Non-pigmented ciliary epithelial cell (primary cell): ENCODE results near the gene SORCS2.
A peak's percentile ranks its signal among the peaks of the same experiment; 100 is the strongest.

Source experiments
- DNase-seq: peaks from one replicate; pipeline ENCODE4 v3.0.0-alpha.2; 2010; ENCODE audit warnings: low read depth

SORCS2 gene

DNA sequence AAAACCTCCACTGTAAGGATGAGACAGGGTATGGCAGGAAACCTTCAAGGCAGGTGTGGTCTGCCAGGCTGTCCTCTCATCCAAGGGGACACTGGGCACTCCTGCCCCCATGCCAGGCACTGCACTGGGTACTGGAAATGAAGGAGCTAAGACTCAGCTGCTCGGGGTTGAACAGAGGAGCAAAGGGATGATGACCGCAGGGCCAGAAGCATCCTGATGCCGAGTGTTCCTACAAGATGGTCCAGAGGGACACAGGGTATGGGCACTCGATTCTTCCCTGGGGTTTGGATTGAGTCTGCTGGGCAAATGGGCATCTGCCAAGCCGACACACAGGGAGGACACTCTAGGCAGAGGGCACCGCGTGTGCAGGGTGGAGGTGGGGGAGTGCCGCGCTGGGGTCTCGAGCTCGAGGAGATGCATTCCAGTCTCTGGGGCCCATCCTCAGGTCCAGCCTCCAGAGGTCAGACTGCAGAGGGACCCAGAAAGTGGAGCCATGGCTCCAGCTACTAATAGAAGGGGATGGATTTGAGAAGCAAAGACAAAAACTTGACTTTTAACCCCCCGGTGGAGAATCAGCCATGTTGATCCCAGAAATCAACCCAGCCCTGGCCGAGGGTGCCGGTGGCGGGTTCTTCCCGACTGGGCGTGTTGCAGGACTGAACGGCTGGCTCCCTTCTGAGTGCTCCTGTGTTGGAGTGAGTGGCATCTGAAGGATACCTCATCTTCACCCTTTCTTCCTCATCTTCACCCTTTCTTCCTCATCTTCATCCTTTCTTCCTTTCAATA, 500.3 kb downstream of the SORCS2 start:
- DNase-seq = no peak

DNA sequence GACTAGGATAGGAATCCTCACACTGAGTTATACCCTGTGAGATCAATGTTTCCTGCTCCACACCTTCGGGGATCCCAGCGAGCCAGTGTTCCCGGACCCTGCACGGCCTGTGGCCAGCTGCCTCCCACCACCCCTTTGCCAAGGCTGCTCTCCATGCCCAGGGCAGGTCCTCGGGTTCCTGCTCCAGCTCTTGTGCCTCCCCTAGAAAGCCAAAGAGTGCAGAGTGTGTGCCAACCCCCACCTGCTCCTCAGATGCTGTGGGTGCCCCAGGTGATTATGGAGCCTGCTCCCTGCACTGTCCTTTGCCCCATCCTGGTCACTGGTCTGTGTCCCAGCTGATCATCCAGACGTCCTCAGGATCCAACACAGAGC, 500.9 kb downstream of the SORCS2 start:
- DNase-seq = no peak

DNA sequence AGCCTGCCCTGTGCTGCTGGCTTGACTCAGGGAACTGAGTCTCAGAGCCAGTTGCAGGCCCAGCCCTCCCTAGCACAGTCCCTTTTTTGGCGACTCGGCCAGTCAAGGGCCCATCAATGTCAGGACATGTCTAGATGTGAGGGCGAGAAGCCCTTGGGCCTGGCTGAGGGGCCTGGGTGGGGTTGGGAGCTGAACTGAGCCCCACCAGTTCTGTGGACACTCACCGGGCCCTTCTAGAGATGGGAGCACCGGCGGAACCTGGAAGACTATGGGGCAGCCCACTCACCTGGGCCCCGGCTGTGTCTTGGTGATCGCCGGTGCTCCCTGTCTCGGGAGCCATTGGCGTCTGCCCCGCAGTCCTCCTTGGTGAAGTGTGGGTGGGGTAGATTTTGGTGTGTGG, 501.4 kb downstream of the SORCS2 start:
- no peak for DNase-seq

DNA sequence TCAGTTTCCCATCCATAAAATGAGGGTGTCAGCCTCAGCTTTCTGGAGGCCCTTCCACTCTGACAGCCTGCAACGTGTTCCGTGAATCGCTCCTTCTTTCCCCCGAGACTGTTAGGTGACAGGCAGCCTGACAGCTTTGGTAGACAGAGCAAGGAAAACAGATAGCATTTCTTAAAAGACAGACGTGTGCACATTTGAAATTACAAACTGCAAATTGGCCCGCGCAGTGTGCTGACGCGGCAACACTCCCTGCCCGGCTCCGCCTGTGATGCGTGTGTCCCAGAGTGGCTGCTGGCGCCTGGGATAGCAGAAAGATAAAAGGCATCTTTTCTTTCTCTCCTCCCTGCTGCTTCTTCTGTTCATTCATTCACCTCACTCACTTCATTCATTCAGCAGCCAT, 502.0 kb downstream of the SORCS2 start:
- no peak for DNase-seq

DNA sequence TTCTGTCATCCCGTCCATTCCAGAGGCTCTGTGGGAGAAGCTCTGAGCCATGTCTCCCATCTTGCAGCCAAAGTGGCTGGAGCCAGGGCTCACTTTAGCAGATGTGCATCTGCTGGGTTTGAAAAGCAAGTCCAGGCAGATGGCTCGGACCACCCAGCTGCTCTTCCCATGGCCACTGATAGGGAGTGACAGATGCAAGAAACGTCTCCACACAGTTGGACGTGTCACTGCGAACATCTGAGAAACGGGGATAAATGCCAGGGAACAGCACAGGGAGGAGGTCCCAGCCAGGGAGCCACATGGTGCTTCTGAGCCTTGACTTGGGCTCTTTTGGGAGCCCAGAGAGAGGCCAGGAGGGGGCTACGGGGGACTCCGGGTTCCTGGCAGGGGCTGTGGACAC, 505.0 kb downstream of the SORCS2 start:
- DNase-seq = no peak

DNA sequence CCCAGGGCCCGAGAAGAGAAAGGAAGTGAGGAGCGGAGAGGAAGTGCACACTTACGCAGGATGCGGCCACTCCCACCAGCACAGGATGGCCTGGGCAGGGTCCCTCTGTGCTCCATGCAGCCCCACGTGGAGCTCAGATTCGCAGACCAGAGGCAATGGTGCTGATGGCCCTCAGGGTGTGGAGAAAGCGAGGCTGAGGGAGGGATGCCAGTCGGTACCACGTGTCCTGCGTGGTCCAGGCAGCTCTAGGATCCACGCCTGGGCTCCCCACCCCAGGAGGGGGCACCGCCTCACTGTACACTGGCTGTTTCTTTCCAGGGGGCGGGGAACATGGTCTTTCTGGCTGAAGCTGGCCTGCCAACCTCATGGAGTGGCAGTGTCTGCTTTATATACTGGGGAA, 505.5 kb downstream of the SORCS2 start:
- DNase-seq = no peak

DNA sequence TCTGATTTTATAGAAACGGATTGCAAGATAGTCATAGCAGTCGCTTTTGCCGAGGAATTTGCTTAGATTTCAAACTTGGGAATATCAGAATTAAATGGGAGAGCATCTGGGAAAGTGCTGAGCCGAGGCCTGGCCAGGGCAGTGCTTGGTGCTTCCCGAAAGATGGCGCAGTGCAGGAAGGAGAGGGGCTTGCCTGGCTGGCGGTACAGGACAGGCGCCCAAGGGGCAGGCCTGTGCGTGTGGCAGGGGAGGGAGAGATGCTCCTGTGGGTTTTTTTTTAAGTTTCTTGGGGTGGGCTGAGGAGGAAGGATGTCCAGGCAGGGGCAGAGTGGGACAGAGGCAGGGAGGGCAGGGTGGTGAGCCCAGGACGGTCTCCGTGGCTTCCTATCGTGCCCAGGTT, 506.2 kb downstream of the SORCS2 start:
- no peak for DNase-seq

DNA sequence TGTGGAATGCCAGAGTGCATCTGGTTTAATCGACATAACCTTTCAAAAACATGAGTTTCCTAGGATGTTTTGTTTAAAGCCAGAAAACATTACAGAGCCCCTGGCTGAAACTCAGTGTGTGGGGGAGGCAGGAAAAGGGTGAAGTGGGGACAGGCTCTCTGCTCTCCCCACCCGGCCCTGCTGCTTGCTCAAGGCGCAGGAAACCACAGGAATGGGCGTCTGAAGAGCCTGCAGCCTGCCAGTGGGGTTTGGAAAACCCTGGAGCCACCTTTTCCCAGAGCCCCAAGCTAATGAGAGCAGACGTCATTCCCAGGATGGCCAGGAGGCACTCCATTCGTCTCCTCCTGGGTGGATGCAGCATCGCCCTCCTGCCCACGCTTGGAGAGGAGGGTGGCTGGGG, 506.7 kb downstream of the SORCS2 start:
- DNase-seq = peak; percentile 11

DNA sequence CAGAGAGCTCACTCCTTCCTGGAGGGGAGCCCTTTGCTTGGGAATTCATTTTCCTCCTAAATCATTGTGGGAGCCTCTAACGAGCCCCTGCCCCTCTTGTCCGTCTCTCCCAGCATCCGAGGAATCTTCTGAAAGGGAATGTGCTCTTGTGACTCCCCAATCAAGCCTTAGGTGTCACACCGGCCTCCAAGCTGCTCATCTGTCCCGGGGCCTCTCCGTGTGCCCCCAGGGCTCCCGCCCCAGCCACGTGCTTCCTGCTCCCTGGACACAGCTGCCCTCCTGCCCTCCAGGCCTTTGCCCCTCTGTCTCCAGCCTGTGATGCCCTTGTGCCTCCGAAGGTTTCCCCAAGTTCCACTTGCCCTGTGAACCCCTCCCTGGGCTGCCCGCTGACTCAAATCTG, 507.5 kb downstream of the SORCS2 start:
- DNase-seq = no peak

DNA sequence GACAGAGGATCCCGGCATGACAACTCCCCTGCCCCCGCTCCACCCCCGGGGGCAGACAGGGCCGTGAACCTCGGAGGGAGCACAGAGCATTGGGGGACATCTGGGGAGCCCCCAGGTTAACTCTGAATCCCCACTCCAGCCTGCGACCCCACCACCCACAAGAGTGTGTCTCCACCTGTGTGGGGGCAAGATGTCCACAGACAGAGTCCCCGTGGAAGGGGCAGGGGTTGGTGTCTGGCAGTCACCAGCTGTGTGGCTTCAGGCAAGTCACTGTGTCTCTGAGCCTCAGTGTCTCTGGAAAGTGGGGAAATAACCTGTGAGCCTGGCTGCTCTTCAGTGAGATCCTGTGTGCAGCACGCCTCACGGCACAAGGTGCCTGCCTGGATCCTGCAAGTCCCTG, 508.3 kb downstream of the SORCS2 start:
- DNase-seq = no peak

DNA sequence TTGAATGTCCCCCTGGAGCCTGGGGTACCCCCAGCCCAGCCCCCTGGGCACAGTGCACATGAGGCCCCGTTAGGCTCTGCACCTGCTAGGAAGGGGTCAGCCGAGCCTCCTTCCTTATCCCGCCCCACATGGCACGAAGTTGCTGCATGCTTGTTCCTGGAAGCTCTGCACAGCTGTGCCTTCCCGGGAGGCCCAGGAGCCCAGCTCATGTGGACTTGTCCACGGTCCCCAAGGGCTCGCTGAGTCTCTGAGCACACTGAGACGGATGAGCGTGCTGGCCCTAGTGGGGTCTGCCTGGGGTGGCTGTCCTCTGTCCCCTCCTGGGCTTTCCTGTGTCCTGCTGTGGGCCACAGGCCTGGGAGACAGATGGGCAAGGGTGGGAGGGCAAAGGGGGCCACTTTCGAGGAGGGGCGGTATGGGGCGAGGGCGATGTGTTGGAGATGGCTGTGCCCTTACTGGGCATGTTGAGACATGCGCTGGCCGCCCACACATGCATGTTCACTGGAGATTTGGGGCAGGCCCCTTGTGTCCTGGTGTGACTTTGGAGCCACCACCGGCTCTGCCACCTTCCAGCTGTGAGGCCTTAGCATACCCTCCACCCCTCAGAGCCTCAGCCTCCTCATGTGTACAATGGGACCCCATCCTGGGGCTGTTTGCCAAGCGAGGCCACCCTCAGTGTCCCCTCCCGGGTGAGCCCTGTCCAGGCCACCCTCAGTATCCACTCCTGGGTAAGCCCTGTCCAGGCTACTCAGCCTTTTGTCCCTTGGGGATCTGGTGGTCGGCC, 509.7 kb downstream of the SORCS2 start:
- DNase-seq = no peak

DNA sequence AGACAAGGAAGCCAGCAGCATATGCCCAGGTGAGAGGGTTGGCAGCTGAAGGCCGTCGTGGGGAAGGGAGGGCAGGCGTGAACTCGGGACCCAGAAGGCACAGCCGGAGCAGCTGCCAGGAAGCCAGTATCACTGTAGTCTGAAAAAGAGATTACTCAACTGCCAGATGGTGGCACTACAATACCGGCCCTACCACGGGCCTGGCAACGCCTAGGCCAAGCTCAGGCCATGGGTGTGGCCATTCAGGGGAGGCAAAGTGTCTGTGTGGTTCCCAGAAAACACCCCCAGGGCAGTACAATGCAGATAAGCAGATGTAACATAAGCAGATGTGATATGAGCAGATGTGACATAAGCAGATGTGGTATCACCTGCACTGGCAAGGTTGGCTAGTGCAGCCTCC, 511.4 kb downstream of the SORCS2 start:
- DNase-seq = no peak

DNA sequence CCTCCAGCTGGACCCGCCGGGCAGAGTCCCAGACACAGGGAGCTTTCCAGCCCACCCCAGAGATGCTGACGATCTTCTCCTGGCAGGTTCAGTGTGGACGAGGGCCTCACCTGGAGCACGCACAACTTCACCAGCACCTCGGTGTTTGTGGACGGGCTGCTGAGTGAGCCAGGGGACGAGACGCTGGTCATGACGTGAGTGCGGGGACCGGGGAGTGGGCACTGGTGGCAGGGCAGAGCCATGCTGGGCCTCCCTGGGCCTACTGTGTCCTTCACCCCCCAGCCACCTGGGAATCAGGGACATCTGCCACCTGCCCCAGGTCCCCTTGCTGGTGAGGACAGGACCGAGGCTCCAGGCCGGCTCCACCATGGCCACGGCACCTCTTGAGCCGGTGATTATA, 511.8 kb downstream of the SORCS2 start:
- DNase-seq = no peak

DNA sequence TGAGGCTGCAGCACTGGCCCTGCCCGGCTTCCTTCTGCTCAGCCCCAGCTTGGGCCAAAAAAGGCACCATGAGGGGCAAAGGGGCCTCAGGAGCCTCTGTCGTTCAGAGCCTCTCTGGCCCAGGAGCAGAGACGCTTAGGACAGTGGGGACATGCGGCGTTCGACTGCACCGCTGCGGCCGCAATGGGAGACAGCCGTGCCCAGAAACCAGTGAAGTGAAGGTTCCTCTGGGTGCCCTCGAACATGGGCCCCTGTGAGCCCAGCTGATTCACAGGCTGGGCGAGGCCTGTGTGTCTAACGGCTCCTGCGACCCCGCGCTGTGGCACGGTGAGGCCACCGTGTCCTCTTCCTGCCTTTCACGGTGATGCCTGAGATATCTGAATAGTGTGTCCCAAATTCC, 512.3 kb downstream of the SORCS2 start:
- DNase-seq = no peak

DNA sequence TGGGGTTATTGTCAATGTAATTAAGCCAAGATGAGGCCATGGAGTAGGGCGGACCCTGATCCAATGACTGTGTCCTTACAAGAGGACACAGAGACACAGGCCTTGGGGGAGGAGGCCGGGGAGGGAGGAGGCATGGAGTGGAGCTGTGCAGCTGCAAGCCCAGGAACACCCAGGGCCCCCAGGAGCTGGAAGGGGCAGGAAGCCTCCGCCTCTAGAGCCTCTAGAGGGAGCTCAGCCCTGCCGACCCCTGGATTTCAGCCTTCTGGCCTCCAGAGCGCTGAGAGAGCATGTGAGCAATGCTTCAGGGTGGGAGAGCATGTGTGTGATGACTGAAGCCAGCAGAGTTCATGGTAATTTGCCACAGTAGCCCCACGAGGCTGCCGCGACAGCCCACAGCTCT, 512.7 kb downstream of the SORCS2 start:
- no peak for DNase-seq

DNA sequence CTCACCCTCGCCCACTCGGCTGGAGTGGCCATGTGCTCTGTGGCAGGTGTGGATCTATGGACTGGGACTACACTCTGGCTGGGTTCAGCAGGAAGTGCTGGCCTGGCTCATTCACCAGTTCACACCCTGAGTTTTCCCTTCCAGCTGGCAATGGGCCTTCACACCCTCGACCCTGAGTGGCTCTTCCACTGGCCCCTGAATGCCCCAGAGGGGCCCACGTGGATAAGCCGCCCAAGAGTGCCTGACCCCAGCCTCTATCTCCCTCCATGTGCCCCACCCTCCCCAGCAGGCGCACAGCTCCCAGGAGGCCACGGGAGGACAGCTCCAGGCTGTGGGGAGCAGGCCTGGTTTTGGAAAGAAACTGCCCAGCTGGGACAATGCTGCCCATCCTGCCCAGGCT, 513.3 kb downstream of the SORCS2 start:
- no peak for DNase-seq

DNA sequence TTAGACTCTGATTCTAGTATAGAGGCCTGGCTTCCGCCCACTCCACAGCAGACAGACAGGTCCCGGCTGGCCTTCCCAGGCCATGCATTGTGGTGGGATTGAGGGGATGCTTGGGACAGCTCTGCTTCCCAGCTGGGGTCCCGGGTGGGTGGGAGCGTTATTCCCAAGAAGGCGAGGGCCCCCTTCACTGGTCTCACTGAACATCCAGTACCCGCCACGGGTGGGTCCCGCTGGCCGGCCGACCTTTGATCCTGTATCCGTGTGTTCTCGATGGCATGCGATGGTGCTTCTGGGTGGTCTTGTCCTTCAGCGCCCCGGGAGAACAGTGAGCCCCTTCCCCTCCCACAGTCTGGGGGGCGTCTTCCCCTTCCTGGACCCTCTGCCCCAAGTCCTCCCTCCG, 515.9 kb downstream of the SORCS2 start:
- DNase-seq = no peak

DNA sequence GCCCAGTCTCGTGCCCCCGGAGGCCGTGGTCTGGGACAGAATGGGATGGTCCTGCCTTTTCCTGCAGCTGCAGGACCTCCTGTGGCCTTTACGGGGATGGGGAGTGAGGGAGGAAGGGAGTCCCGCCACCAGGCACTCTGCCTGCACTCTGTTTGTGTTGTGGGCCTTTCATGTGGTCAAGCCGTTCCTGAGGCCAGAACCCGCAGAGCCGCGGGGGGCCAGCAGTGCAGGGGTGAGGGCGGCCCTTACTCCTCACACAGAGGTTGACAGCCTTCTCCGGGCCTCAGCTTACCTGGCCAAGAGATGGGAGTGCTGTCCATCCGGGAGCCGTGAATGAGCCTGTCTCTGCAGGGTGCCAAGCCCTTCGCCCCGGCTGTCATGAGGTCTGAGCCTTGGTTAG, 516.6 kb downstream of the SORCS2 start:
- DNase-seq = no peak

DNA sequence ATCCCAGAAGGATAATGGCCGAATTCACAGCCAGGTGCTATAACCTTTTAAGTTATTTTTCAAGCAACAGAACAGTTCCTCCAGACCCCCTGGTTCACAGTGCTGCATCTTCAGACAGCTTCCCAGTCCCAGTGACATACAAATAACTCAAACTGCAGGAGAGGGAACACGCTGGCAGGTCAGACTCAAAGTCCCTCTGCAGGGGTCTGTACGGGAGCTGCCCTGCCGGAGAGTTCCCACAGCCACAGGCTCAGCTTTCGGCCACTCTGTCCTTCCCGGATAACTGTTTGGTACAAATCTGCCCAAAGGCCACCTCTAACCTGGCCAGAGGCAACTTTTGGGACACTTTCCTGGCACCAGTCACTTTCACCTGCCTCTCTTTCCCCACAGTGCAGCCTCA, 517.1 kb downstream of the SORCS2 start:
- DNase-seq = no peak

DNA sequence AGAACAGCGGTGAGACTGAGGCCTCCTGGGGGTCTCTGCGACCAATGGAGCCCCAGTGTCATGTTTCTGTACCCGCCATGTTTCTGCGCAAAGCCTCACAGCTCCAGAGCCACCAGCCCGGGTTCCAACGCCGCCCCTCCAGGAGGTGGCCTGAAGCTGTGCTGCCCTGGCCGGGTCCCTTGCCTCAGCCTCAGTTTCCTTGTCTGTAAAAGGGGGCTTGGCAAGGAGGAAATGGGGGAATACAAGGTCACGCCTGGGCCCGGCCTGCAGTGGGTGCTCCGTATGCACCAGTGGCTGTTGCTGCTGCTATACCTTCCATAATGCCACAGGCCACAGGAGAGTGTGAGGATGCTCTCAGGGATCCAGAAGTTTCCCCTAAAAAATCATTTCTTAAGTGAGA, 517.8 kb downstream of the SORCS2 start:
- no peak for DNase-seq

DNA sequence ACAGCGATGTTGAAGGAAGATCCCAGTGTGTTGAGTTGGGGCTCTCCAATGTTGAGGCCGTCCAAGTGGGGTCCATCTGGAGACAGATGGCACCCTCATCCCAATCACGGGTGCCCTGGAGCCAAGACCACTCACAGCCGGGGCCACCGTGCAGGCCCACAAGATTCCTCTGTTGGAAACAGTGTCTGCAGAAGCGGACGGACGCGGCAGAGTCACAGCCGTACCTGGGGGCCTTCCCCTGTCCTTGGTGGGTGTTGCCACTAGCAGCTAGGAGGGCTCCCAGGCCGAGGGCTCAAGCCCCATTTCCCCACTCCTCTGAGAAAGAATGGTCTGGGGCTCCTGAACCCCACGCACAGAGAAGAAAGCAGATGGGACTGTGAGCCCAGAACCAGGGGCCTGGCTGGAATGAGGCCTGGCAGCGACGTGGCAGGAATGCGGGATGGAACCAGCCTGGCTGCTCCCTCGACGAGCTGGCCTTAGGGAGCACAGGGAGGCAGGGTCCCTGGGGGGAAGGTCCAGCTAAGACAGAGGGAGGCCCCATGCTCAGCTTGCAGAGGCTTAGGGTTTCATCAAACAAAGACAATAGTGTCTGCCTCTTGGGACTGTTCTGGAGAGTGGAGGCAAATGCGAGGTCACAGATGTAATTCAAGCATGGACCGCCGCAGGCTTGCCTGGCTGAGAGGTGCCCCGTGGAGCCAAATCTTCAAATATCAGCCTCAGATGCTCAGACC, 518.4 kb downstream of the SORCS2 start:
- DNase-seq = no peak

DNA sequence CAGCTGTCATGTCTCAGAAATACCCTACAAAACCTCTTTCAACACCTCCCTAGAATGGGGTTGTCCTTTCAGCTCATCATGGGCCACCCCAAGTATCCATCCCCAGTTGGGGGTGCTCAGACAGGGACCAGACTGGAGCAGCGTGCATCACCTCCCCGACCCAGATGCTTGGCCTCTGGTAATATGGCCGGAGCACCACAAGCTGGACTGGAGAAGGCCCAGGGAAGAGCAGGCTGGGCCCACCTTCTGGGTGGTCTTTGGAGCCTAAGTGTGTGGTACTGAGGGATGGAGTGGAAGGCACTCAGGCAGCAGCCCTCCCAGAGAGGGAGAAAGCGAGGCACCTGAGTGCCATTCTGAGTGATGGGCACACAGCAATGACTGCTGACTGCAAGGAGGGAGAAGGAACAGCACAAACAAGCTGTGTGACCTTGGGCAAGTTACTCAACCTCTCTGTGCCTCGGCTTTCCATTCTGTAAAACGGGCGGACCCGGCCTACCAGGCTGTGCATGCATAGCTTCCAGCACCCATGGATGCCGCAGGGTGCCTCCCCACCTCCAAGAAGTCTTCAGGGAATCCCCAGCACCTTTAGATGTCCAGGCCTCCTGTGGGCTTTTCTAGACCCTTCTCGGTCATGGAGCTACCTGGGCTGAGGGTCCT, 519.1 kb downstream of the SORCS2 start:
- DNase-seq = no peak
